HG02938 (cell line): ENCODE data around the gene NOL7.

Source experiments
- ATAC-seq: cut with Tn5 transposase; IDR thresholded peaks from one replicate; pipeline ENCODE4 v1.9.1; 2021; ENCODE audit warnings: mild to moderate bottlenecking, moderate library complexity; ENCODE audit not compliant: unreplicated experiment

NOL7 gene

DNA sequence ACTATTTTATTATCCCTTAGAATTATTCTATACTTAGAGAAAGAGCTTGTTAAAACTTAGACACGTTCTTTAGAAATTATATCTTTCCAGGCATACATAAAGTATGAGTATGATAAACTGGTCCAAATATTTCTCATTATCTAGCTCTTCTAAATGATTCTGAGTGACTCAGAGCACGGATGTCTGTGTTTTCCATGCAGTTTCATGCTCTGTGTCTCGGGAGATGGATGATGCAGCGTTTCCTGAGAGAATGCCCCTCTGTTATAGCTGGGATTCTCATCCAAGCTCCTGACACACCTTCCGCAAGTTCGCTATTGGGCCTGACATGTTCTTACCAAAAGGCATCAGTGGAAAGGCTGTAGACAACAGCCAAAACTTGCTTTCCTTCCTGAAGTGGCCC, 21.4 kb upstream of the NOL7 start:
- no peak for ATAC-seq

DNA sequence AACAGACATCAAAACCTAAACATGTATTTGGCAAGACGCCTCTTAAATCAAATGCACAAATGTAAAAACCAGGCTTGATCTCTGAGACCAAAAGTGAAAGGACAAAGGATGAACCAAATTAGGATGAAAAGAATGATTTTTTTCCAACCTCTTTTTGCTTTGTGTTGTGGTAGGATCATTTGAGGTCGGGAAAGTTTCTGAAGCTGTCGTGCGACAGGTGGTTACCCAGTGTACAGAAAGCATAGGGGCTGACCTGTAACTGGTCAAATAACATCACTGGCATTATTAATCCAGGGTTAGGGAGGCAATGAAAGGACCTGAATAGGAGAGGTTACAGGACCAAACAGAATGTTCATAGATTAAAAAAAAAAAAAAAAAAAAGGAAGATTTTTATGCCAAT, 18.1 kb upstream of the NOL7 start:
- no peak for ATAC-seq

DNA sequence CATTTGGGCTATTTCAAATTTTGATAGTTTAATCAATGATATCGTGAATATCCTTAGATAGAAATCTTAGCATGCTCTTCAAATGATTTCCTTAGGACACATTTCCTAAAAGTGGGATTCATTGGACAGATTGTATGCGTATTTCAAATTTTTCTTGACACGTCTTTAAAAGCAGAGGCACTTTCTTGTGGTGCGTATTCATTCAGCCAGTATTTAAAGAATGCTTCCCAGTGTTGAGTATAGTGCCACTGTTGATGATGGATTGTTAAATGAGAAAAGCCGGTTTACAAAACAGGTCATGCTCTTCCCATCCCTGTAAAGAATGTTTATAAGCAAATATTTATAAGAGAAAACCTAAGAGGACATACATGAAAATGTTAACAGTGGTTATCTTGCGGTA, 15.1 kb upstream of the NOL7 start:
- no peak for ATAC-seq

DNA sequence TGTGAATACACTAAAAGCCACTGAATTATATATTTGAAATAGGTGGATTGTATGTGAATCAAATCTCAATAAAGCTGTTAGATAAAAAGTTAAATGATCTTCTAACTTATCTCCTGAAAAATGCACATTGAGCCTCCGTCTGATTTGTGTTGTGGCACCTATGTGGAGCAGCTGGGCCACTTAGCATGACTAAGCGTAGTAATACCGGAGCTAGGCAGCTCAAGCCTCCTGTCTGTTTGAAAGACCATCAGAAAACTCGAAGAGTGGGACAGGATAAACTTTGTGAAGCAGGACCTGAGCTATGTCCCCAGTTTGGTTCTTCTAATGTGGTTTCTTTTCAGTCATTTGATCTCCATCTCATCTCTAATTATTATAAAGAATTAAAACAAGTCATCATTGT, 11.0 kb upstream of the NOL7 start:
- ATAC-seq, result no peak

DNA sequence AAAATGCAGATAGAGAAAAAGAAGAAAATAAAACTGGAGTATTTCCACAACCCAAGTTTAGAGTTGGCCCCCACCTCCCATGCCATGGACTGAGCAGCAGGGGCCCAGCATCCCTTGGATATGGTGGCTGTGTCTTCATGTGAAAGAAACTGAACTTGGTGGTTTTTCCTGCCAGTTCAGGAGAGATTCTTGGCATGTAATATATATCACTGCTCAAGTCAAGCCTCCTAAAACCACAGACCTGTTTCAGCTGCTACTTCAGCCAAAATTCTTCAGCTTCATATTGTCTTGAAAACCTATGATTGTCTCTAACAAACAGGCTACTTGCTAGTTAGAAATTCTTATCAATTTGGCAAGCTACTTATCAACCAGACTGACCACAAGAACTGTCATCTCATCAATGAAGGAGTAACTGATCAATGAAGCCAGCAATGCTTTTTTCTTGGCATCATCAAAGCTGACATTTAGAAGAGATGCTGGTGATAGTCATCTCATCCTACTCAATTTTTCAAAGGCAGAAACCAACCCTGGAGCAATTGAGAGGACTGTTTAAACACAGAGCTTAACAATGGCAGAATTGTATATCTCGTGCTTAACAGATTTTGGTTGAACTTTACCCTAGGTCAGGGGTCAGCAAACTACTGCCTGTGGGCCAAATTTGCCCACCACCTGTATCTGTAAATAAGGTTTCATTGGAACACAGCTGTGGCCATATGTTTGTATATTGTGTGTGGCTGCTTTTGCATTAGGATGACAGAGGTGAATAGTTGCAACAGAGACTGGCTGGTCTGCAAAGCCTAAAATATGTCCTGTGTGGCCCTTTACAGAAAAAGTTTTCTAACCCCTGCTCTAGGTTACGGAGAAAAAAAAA, 10.4 kb upstream of the NOL7 start:
- ATAC-seq, result no peak

DNA sequence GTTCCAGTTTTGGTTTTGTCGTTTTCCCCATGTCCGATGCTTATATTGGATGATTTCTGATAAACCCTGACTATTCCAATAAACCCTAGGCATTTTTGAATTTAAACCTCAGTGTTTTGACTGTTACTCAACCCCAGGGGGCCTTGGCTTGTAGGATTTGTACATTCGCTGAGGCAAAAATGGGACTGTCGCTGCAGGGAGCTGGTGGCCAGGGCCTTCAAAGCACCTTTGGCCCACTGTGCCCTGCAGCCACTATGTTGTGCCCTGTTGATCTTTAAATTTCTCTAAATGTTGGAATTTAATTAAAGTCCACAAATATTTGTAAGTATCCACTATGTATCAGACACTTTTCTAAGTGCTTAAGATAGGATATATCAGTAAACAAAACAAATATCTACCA, 9.5 kb upstream of the NOL7 start:
- no peak for ATAC-seq

DNA sequence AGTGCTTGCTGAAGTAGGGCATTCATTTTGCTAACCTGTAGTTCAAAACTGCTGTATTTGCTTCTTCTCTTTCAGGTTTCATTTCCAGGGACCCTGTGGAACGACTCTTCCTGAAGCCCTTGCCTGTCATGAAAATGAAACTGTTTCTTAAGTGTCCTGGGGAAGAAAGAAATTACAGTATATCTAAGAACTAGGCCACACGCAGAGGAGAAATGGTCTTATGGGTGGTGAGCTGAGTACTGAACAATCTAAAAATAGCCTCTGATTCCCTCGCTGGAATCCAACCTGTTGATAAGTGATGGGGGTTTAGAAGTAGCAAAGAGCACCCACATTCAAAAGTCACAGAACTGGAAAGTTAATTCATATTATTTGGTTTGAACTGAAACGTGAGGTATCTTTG, 3.4 kb upstream of the NOL7 start:
- no peak for ATAC-seq

DNA sequence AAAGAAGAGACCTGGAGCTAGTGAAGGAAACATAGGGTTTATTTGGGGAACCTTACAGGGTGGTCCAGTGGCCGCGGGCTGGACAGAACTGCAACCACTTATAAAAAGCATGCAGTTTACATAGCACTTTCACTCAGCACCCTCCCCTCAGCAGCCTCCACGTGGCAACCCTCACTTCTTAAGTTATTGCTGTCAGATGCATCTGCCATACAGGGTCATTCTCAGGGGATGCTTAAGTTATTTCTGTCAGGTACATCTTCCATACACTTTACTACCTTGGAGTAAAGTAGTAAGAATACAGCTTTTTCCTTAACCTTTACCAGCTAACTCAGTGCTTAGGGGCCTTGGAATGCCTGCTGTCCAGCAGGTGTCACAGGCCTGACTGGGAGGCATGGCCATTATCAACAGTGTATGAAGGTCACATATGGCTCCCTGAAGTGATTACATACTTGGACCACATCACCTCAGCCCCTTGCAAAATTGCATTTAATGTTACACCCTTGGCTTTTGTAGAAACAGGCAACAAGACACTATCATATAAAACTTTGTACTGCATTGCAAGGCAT, 2.0 kb upstream of the NOL7 start:
- no peak for ATAC-seq

DNA sequence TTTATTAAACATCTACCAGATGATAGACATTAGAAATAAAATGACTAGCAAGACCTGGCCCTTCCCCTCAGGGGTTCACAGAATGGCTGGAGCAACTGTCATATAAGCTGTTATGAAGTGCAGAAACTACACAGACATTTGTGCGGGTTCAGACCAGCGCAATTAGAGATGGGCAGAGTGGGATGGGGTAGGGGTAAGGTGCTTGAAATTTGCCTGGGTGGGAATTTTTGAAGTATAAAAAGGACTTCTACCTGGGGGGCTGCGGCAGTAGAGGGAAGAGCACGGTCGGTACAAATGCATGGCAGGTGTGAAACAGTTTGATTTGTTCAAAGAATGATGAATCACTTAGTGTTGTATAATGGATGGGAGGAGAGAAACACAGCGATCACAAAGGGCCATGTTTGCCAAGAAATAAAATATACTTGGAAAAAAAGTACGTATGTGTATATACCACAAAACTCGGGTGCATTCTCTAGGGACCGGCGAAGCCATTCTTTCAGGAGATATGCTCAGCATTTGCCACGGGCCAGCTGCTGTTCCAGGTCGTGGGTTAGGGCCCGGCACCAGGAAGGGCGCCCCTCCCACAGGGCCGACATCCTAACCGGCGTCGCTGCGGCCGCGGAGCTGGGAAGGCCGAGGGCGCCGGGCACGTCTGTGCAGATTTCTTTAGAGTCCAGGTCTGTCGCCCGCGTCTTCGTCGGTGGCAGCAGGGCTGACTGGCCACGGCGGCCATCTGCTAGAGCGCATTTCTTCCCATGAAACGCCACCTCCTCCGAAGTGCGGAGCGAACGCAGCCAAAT, 809 bp upstream of the NOL7 start:
- peak; percentile 7 for ATAC-seq

DNA sequence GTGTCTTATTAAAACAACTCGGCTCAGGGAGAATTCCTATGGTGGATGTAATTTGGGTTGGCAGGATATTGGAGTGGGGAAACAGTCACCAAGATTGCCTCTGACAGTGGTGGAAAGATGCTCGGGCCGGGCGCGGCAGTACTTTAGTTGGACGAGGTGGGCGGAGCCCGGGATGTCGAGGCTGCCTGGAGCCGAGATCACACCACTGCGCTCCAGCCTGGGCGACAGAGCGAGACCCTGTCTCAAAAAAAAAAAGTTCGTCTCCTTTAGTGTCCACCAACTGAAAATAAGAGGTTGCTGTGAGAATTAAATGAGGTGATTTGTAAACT, 621 bp downstream of the NOL7 start:
- peak; percentile 16 for ATAC-seq

DNA sequence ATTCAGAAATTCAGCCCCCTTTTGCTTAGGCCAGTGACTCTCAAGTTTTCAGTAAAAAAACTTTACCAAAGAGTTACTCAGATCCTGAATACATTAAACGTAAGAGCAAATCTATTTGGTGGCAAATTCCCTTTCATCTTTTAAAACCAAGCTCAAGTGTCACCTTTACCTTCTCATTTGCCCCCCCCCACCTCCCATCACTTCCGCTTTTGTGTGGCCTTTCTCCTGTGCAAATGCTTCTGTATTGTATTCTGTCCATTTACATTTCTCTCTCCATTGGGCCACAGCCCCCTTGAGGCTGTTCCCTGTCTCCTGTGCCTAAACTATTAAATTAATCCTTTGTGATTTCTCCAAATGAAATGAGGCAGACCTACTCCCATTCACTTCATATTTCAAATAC, 1.9 kb downstream of the NOL7 start:
- no peak for ATAC-seq

DNA sequence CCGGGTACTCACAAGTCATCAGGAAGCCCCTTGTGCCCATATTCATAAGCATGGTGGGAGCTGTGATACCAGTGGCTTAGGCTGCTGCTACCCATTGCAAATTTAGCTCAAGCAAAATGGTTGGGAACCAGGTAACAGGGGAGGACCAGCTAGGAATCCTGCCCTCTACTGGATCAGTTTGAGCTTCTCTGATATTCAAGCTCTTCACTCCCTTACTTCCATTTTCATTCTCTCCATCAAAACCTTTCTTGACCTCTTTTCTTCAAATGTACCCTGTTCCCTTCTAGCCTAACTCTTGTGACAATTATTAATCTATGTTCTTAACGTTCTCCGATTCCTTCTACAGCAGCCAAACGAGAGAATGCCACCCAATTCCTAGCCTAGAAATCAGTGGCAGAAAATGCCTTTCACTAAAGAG, 9.7 kb downstream of the NOL7 start:
- ATAC-seq, result no peak

DNA sequence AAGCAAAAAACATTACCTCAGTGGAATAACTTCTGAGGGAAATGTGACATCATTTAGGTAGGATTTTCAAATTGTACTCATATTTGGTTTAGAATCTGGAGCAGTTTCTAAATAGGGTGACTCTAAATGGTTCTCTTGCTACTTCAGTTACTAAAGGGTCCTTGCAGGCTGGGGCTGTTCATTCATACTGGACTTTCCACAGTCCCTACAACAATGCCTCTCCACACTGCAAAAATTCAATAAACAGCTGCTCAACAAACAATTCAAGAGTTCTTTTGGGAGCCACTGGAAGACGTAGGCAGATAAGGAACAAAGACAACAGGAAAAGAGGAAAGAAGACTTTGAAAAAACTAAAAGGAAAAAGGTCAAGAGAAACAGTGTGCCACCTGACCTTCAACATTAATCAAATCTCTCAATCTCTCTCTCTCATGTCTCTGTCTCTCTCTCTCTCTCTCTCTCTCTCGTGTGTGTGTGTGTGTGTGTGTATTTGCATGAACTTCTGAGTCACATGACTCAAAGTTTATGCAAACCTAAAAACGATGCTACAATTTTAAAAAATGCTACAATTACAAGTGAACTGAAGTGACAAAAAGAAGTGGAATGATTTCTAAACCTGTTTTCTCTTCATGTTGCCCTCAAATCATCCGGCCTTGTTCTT, 14.5 kb downstream of the NOL7 start:
- ATAC-seq, result no peak

DNA sequence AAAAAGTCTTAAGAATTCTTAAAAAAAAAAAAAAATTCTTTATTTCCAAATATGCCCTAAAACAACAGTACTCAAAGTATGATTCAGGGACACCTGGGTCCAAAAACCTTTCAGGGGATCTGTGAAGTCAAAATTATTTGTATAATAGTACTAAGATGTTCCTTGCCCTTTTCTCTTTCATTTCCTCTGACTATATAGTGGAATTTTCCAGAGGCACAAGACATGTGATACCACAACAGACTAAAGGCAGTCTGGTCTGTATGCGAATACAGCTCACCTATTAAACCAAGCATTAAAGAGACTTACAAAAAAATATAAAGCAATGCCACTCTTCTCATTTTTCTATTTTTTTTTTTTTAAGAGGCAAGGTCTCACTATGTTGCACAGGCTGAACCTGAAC, 15.4 kb downstream of the NOL7 start:
- ATAC-seq, result no peak

DNA sequence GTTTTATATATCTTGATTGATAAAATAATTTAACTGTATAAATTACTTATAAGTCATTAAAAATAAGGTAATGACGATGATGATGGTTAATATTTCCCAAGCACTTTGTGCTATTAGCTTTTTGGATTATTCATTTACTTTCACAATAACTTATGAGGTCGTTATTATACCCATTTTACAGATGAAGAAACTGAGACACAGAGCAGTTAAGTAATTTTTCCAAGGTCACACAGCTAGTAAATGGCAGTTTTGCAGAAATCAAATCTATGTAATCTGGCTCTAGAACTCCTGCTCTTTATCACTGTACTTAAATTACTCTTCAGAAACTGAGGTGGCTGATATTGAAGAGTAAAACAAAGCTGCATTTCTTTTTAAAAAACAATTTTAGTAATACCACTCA, 18.2 kb downstream of the NOL7 start:
- no peak for ATAC-seq

DNA sequence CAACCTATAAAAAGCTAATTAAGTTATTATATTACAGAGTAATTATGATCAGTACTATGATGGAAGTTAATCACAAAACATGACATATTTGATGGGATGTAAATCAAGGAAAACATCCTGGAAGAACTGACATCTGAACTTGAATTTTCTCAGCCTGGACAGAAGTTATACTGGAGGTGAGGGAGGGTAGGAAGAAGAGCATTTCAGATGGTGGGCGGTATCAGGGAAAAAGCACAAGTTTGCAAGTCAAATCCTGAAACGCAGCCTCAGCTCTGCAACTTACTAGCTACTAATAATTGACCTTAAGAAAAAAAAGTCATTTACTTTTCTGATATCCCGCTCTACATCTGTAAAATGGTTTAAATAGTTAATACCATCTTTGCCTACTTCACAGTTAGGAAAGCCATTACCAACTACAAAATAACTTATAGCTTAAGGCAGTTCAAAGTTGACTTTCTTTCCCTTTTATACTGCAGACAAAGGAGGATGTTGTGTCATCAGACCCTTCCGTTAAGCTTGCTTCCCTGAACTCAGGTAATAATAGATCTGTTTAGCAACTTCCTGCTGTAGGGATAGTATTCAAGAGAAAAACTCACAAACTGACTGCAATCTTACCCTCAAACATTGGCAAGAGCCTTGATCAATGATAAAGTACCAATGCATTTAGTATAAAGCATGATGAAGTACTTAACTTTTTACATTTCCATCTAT, 21.0 kb downstream of the NOL7 start:
- no peak for ATAC-seq

DNA sequence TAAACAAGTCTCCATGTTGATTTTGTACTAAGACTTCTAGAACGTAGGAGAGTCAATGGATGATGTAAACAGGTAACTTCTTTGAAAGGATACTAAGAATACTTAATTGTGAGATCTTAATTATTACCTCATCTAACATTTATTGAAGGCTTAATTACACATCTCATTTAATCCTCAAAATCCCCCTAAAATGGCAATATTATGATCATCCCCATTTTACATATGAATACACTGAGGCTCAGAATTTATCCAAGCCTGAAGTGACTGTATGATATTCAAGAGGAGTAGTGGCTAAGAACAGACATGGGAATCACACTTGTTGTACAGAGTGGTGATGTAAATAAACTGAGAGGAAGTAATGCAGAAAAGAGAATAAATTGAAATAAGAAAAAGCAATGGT, 22.9 kb downstream of the NOL7 start:
- ATAC-seq, result no peak

DNA sequence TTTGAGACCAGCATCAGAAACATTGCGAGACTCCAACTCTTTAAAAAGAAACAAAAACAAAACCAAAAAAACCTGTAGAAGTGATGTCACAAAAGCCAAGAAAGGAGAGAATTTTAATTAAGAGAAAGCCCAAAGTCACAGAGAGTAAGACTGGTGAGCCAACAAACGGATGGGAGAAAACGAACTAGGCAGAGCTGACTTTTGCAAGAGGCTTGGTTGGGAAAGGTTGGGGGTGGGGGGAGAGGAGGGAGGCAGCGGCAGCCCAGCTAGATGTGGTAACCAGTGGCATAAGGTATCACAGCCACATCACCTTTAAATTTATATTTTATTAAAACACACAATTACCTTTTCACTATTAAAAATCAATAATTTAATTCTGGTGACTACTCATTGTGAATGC, 23.5 kb downstream of the NOL7 start:
- no peak for ATAC-seq

DNA sequence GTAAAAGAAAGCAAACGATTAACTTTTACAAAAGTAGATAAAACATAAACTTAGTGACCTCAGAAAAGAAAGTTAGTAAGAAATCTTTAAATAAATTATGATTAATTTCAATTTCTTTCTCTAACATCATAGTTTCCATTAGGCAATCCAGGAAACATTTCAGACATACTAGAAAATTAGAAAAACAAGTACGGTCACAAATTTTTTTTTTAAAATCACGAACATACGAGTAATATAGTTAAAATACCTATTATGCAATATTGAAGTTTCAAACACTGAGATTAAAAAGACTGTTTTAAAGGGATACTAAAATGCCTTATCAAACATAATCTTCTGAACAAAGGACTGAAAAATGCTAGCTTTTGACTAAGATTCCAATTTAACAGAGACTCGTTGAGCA, 26.2 kb downstream of the NOL7 start:
- ATAC-seq, result no peak

DNA sequence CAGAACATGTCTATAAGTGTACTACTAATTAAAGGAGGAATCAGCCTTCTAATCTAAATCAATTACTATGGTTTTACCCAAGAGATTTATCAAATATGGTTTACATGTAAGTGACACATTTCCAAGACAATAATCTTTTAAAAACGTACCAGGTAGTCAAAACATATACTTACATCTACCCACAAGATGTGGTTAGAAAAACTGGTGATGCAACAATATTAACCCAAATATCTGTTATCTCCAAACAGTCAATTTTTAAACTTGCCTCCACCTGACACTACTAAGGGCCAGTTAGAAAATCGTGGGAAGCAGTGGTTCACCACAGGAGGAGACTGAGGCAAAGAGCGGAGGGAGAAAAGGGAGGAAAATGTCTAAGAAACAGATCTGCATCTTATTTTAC, 28.0 kb downstream of the NOL7 start:
- no peak for ATAC-seq

DNA sequence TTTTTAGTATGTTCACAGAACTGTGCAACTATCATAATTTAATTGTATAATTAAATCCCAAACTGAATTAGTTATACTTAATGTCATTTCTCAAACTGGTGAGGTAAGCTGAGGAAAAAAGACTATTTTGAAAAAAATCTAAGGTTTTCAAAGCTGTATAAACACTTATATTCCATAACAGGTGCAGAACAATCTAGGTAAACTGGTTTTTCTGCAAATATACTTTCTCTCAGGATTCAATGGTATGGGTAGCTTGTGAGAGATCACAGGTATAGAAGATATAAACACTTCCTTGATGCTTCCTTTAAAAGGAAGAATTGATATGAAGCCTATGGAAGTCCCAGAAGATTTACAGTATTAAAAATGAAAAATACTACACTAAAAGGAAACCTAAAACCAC, 33.7 kb downstream of the NOL7 start:
- ATAC-seq, result no peak
